GM12878 (cell line): Measurements from ENCODE around the gene SARDH.

Experiments used
- BRCA1 ChIP-seq: IDR thresholded peaks from 2 replicates; pipeline ENCODE4 v1.6.1; 2011; ENCODE audit warnings: low read depth, low read length, improper control_type of control experiment
- CHD4 ChIP-seq: fragments of 200-600 bp; sonication (generic); IDR thresholded peaks from 2 replicates; pipeline ENCODE4 v1.6.1; 2016; ENCODE audit warnings: mild to moderate bottlenecking
- EZH2 ChIP-seq: IDR thresholded peaks from 2 replicates; pipeline ENCODE4 v1.6.1; 2012; ENCODE audit warnings: low read depth, mild to moderate bottlenecking, control low read depth, inconsistent platforms, low read length, borderline replicate concordance; ENCODE audit not compliant: control insufficient read depth
- MTA3 ChIP-seq: IDR thresholded peaks from 2 replicates; pipeline ENCODE4 v1.6.1; 2012; ENCODE audit warnings: low read length, inconsistent platforms, borderline replicate concordance
- NFXL1 ChIP-seq: fragments of 450-650 bp; IDR thresholded peaks from 2 replicates; pipeline ENCODE4 v1.6.1; 2017; ENCODE audit warnings: antibody characterized with exemption, mild to moderate bottlenecking, borderline replicate concordance
- POLR2AphosphoS5 ChIP-seq: IDR thresholded peaks from 2 replicates; pipeline ENCODE4 v1.6.1; 2011; ENCODE audit warnings: mild to moderate bottlenecking, low read length, inconsistent platforms
- SMAD1 ChIP-seq: fragments of 450-650 bp; IDR thresholded peaks from 2 replicates; pipeline ENCODE4 v1.6.1; 2018; ENCODE audit warnings: mild to moderate bottlenecking, low read depth; ENCODE audit not compliant: partially characterized antibody
- TARDBP ChIP-seq: IDR thresholded peaks from 2 replicates; pipeline ENCODE4 v1.6.1; 2016; ENCODE audit warnings: borderline replicate concordance
- ZNF217 ChIP-seq: fragments of 450-650 bp; IDR thresholded peaks from 2 replicates; pipeline ENCODE4 v1.6.1; 2017; ENCODE audit warnings: antibody characterized with exemption, mild to moderate bottlenecking
- TF ChIP-seq, protein P1 (sequence below), 3 experiments: IDR thresholded peaks in 2 of 3; conservative IDR thresholded peaks in 1 of 3; 2 replicates each; pipeline ENCODE4 v1.5.1; 2011; ENCODE audit warnings: low read depth in 3 of 3, low read length in 3 of 3, mild to moderate bottlenecking in 3 of 3, control low read depth in 2 of 3, moderate library complexity in 2 of 3, inconsistent platforms in 1 of 3, mixed read lengths in 1 of 3; ENCODE audit not compliant: control insufficient read depth in 2 of 3, insufficient read depth in 1 of 3; ENCODE audit errors: extremely low read depth in 1 of 3
- TF ChIP-seq, protein P2 (sequence below): IDR thresholded peaks from 2 replicates; pipeline ENCODE4 v1.6.1; 2012; ENCODE audit warnings: low read depth, low read length, improper control_type of control experiment
- TF ChIP-seq, protein P3 (sequence below): fragments of 450-650 bp; IDR thresholded peaks from 2 replicates; pipeline ENCODE4 v1.6.1; 2014; ENCODE audit warnings: mild to moderate bottlenecking

DNA sequence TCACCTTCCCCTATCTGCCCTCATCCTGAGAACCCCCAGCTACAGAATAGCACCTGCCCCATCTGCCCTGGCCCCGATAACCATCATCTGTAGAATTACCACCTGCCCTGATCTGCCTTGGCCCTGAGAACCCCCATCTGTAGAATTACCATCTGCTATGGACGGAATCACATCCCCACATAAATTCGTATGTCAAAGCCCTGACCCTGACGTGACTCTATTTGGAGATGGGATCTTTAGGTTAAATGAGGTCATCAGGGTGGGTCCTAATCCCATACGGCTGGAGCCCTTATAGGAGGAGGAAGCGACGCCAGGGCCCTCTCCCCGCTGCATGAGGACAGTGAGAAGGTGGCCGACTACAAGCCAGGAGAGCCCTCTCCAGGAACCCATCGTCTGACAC is 32.6 kb downstream of the SARDH start:
- TF ChIP-seq CHD4 (no peak), MTA3 (no peak), EZH2 (no peak), BRCA1 (no peak), NFXL1 (no peak), POLR2AphosphoS5 (no peak), SMAD1 (no peak), TARDBP (no peak), ZNF217 (no peak)
- TF ChIP-seq, protein P1, sequence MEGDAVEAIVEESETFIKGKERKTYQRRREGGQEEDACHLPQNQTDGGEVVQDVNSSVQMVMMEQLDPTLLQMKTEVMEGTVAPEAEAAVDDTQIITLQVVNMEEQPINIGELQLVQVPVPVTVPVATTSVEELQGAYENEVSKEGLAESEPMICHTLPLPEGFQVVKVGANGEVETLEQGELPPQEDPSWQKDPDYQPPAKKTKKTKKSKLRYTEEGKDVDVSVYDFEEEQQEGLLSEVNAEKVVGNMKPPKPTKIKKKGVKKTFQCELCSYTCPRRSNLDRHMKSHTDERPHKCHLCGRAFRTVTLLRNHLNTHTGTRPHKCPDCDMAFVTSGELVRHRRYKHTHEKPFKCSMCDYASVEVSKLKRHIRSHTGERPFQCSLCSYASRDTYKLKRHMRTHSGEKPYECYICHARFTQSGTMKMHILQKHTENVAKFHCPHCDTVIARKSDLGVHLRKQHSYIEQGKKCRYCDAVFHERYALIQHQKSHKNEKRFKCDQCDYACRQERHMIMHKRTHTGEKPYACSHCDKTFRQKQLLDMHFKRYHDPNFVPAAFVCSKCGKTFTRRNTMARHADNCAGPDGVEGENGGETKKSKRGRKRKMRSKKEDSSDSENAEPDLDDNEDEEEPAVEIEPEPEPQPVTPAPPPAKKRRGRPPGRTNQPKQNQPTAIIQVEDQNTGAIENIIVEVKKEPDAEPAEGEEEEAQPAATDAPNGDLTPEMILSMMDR (IDR thresholded peaks at IDR 0.05 in 2 of 3, conservative IDR thresholded peaks at IDR 0.05 in 1 of 3; ENCODE audit: control insufficient read depth in 2 of 3, extremely low read depth in 1 of 3, insufficient read depth in 1 of 3, low read depth in 3 of 3, low read length in 3 of 3): no peak
- TF ChIP-seq, protein P2, sequence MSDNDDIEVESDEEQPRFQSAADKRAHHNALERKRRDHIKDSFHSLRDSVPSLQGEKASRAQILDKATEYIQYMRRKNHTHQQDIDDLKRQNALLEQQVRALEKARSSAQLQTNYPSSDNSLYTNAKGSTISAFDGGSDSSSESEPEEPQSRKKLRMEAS: no peak
- TF ChIP-seq, protein P3, sequence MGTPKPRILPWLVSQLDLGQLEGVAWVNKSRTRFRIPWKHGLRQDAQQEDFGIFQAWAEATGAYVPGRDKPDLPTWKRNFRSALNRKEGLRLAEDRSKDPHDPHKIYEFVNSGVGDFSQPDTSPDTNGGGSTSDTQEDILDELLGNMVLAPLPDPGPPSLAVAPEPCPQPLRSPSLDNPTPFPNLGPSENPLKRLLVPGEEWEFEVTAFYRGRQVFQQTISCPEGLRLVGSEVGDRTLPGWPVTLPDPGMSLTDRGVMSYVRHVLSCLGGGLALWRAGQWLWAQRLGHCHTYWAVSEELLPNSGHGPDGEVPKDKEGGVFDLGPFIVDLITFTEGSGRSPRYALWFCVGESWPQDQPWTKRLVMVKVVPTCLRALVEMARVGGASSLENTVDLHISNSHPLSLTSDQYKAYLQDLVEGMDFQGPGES: no peak
